Right forelimb (tissue), 1 donor: Measurements from ENCODE around the gene FBXL16.

Source experiments
- DNase-seq: peaks from one replicate; pipeline ENCODE4 v3.0.0-alpha.2; 2018

Gene FBXL16

GRCh38 chr16:676565-676902 is 29.1 kb downstream of the FBXL16 start:
- DNase-seq = no peak

GRCh38 chr16:675884-676564 is 29.6 kb downstream of the FBXL16 start:
- DNase-seq = no peak

- DNase-seq = no peak
Measured at GRCh38 chr16:674968-675883, 30.4 kb downstream of the FBXL16 start, which contains the start of gene RHBDL1. Gene RHBDL1, plus strand, starts transcription at chr16:675671. Its CDS starts 120 bp downstream, at chr16:675791.

GRCh38 chr16:674214-674881 is 31.3 kb downstream of the FBXL16 start:
- DNase-seq = no peak

- no peak for DNase-seq
Measured at GRCh38 chr16:673399-673991, 32.1 kb downstream of the FBXL16 start.

- DNase-seq = no peak
Measured at GRCh38 chr16:672851-673250, 32.8 kb downstream of the FBXL16 start.

- DNase-seq = no peak
Measured at GRCh38 chr16:672371-672770, 33.2 kb downstream of the FBXL16 start.

GRCh38 chr16:671353-672131 is 34.1 kb downstream of the FBXL16 start:
- no peak for DNase-seq

GRCh38 chr16:670485-671352 is 34.9 kb downstream of the FBXL16 start:
- DNase-seq = no peak

GRCh38 chr16:669666-670065 is 35.9 kb downstream of the FBXL16 start:
- DNase-seq = no peak

- DNase-seq = no peak
Measured at GRCh38 chr16:668519-669171, 37.0 kb downstream of the FBXL16 start.

GRCh38 chr16:667780-668518 is 37.7 kb downstream of the FBXL16 start, which contains the start of gene RHOT2:
Gene RHOT2, plus strand, starts transcription at chr16:668132. Its CDS starts 68 bp downstream, at chr16:668200.
- peak; percentile 95 for DNase-seq

GRCh38 chr16:667113-667779 is 38.4 kb downstream of the FBXL16 start:
- DNase-seq = no peak

- DNase-seq = no peak
Measured at GRCh38 chr16:666572-666971, 39.0 kb downstream of the FBXL16 start.

- DNase-seq = no peak
Measured at GRCh38 chr16:662597-662996, 43.0 kb downstream of the FBXL16 start.

GRCh38 chr16:662095-662494 is 43.5 kb downstream of the FBXL16 start:
- no peak for DNase-seq

GRCh38 chr16:661184-661821 is 44.3 kb downstream of the FBXL16 start:
- no peak for DNase-seq

- peak; percentile 87 for DNase-seq
Measured at GRCh38 chr16:660459-661183, 45.0 kb downstream of the FBXL16 start.
